ENCODE results near the gene MAGI3. TPM values are rescaled to one million over a fixed set of nuclear protein-coding genes. Genes with fewer than 3 reads are reported as not detected.
A peak's percentile ranks its signal among the peaks of the same experiment; 100 is the strongest.

The MAGI3 gene
- total RNA-seq = 4.1 and 4.4 TPM in 2 replicates

GRCh38 chr1:113389953-113390834 lies at the start of gene MAGI3:
Gene MAGI3, plus strand, starts transcription at chr1:113390515. Its CDS starts 519 bp downstream, at chr1:113391034.
- intact Hi-C loops (cut with micrococcal nuclease) = loop anchor here (2.0 to 10.0 kb wide), 7 partner anchors 25 to 1195 kb away; partner anchors contain the start of genes BCAS2, CTTNBP2NL and PPM1J
- Mint-ChIP-seq H3K4me1 (ENCODE audit: low read depth) (peaks cover 26% of the 10 kb centered on the region), H3K27ac (peak within 1 kb of the TSS; percentile 80), H3K9me3 (peaks cover 3% of the 10 kb centered on the region), H3K4me3 (ENCODE audit: low read depth) (peak within 1 kb of the TSS; percentile 88), H3K36me3 (ENCODE audit: low read depth) (no peaks in the 10 kb centered on the region), H3K27me3 (ENCODE audit: low read depth) (peaks cover 43% of the 10 kb centered on the region)
- peak; percentile 94 for DNase-seq (ENCODE audit: low spot score)

DNA sequence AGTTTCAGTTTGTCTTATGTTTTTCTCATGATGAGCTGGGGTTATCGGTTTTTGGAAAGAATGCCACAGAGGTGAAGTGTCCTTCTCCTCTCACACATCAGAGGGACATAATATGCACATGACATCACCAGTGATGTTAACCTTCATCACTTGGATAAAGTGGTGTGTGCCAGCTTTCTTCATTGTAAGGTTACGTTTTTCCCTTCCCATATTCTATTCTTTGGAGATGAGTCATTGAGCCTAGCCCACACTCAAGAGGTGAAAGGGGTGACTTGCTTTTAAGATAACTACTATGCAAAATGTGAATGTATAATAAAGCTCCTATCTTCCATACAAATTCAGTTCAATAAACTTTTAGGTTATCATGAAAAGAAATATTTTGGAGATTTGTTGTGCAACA lies 36.7 kb upstream of the MAGI3 start:
- peaks cover 3% of the 10 kb centered on the region for H3K27me3 Mint-ChIP-seq (ENCODE audit: low read depth)
- no peak overlapping the region for H3K27ac Mint-ChIP-seq
- no peak for DNase-seq (ENCODE audit: low spot score)
- no peak overlapping the region for H3K4me3 Mint-ChIP-seq (ENCODE audit: low read depth)
- H3K9me3 Mint-ChIP-seq = no peaks in the 10 kb centered on the region
- intact Hi-C loops (cut with micrococcal nuclease) = no loop called here
- H3K4me1 Mint-ChIP-seq (ENCODE audit: low read depth) = no peaks in the 10 kb centered on the region
- no peaks in the 10 kb centered on the region for H3K36me3 Mint-ChIP-seq (ENCODE audit: low read depth)

GRCh38 chr1:113363935-113364334 lies 26.4 kb upstream of the MAGI3 start:
- no peaks in the 10 kb centered on the region for H3K9me3 Mint-ChIP-seq
- H3K36me3 Mint-ChIP-seq (ENCODE audit: low read depth) = no peaks in the 10 kb centered on the region
- intact Hi-C loops (cut with micrococcal nuclease) = no loop called here
- H3K4me3 Mint-ChIP-seq (ENCODE audit: low read depth) = no peak overlapping the region
- DNase-seq (ENCODE audit: low spot score) = no peak
- H3K27ac Mint-ChIP-seq = no peak overlapping the region
- H3K4me1 Mint-ChIP-seq (ENCODE audit: low read depth) = no peaks in the 10 kb centered on the region
- peaks cover 2% of the 10 kb centered on the region for H3K27me3 Mint-ChIP-seq (ENCODE audit: low read depth)

DNA sequence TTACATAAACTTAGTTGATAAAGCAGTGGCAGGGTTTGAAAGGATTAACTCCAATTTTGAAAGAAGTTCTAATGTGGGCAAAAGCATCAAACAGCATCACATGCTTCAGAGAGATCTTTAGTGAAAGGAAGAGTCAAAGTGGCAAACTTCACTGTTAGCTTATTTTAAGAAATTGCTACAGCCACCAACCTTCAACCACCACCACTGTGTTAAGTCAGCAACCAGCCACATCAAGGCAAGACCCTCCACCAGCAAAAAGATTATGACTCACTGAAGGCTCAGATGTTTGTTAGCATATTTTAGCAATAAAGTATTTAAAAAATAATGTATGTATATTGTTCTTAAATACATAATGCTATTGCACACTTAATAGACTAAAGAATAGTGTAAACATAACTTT lies 21.3 kb upstream of the MAGI3 start:
- H3K4me1 Mint-ChIP-seq (ENCODE audit: low read depth) = peaks cover 5% of the 10 kb centered on the region
- no peaks in the 10 kb centered on the region for H3K36me3 Mint-ChIP-seq (ENCODE audit: low read depth)
- no peaks in the 10 kb centered on the region for H3K9me3 Mint-ChIP-seq
- no peak overlapping the region for H3K27ac Mint-ChIP-seq
- DNase-seq (ENCODE audit: low spot score) = no peak
- peaks cover 7% of the 10 kb centered on the region for H3K27me3 Mint-ChIP-seq (ENCODE audit: low read depth)
- intact Hi-C loops (cut with micrococcal nuclease) = no loop called here
- H3K4me3 Mint-ChIP-seq (ENCODE audit: low read depth) = no peak overlapping the region

- H3K27me3 Mint-ChIP-seq (ENCODE audit: low read depth) = peaks cover 10% of the 10 kb centered on the region
- H3K9me3 Mint-ChIP-seq = no peaks in the 10 kb centered on the region
- intact Hi-C loops (cut with micrococcal nuclease) = no loop called here
- H3K36me3 Mint-ChIP-seq (ENCODE audit: low read depth) = no peaks in the 10 kb centered on the region
- H3K27ac Mint-ChIP-seq = no peak overlapping the region
- H3K4me3 Mint-ChIP-seq (ENCODE audit: low read depth) = no peak overlapping the region
- peaks cover 5% of the 10 kb centered on the region for H3K4me1 Mint-ChIP-seq (ENCODE audit: low read depth)
- DNase-seq (ENCODE audit: low spot score) = no peak
Measured at GRCh38 chr1:113369699-113370098, 20.6 kb upstream of the MAGI3 start.

DNA sequence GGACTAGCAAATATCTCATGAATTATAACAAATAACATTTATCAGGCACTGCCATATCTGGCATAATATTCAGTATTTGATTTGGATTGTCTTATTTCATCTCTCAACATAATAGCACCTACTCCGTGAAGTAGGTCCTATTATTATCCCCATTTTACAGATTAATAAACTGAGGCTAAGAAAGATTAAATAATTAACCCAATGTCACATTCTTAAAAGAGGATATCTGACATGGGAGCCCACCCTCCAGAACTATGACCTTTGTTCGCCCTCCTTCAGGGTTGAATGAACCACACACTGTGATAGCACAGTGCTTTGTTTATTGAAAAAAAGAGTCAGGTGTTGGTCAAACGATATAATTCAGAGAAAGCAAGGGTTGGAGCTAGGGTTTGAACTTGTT lies 19.4 kb upstream of the MAGI3 start:
- Mint-ChIP-seq H3K4me3 (ENCODE audit: low read depth) (no peak overlapping the region), H3K27ac (no peak overlapping the region), H3K9me3 (no peaks in the 10 kb centered on the region), H3K36me3 (ENCODE audit: low read depth) (no peaks in the 10 kb centered on the region), H3K4me1 (ENCODE audit: low read depth) (peaks cover 5% of the 10 kb centered on the region), H3K27me3 (ENCODE audit: low read depth) (peaks cover 14% of the 10 kb centered on the region)
- intact Hi-C loops (cut with micrococcal nuclease) = no loop called here
- no peak for DNase-seq (ENCODE audit: low spot score)

DNA sequence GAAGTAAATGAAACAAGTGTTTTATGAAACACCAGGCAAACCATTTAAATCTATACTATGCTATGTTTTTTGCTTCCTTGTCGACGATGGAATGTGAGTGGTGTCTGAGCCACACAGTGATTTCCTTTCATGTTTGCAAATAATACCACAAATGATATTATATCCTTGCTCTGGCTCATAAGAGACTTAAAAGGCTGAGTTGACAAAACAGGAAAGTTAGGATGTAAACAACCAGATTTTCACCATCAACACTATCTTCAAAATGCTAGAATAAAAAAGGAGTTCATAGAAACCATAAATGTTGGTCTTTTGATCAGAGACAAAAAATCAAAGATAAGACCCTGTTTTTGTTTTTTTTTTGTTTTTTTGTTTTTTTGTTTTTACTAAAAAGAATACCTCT lies 17.8 kb upstream of the MAGI3 start:
- no peak overlapping the region for H3K4me3 Mint-ChIP-seq (ENCODE audit: low read depth)
- intact Hi-C loops (cut with micrococcal nuclease) = no loop called here
- H3K27me3 Mint-ChIP-seq (ENCODE audit: low read depth) = peaks cover 19% of the 10 kb centered on the region
- H3K9me3 Mint-ChIP-seq = no peaks in the 10 kb centered on the region
- peaks cover 5% of the 10 kb centered on the region for H3K4me1 Mint-ChIP-seq (ENCODE audit: low read depth)
- no peak for DNase-seq (ENCODE audit: low spot score)
- no peaks in the 10 kb centered on the region for H3K36me3 Mint-ChIP-seq (ENCODE audit: low read depth)
- H3K27ac Mint-ChIP-seq = no peak overlapping the region

GRCh38 chr1:113373644-113374043 lies 16.7 kb upstream of the MAGI3 start:
- intact Hi-C loops (cut with micrococcal nuclease) = no loop called here
- H3K9me3 Mint-ChIP-seq = no peaks in the 10 kb centered on the region
- H3K36me3 Mint-ChIP-seq (ENCODE audit: low read depth) = no peaks in the 10 kb centered on the region
- no peak overlapping the region for H3K27ac Mint-ChIP-seq
- H3K4me1 Mint-ChIP-seq (ENCODE audit: low read depth) = peaks cover 5% of the 10 kb centered on the region
- H3K4me3 Mint-ChIP-seq (ENCODE audit: low read depth) = no peak overlapping the region
- H3K27me3 Mint-ChIP-seq (ENCODE audit: low read depth) = peaks cover 19% of the 10 kb centered on the region
- DNase-seq (ENCODE audit: low spot score) = no peak

- Mint-ChIP-seq H3K4me3 (ENCODE audit: low read depth) (no peak overlapping the region), H3K27me3 (ENCODE audit: low read depth) (peaks cover 19% of the 10 kb centered on the region), H3K27ac (no peak overlapping the region), H3K4me1 (ENCODE audit: low read depth) (no peaks in the 10 kb centered on the region), H3K9me3 (no peaks in the 10 kb centered on the region), H3K36me3 (ENCODE audit: low read depth) (no peaks in the 10 kb centered on the region)
- intact Hi-C loops (cut with micrococcal nuclease) = no loop called here
- no peak for DNase-seq (ENCODE audit: low spot score)
Measured at GRCh38 chr1:113375878-113376277, 14.4 kb upstream of the MAGI3 start.

- no peaks in the 10 kb centered on the region for H3K9me3 Mint-ChIP-seq
- H3K36me3 Mint-ChIP-seq (ENCODE audit: low read depth) = no peaks in the 10 kb centered on the region
- no peak overlapping the region for H3K27ac Mint-ChIP-seq
- peaks cover 15% of the 10 kb centered on the region for H3K27me3 Mint-ChIP-seq (ENCODE audit: low read depth)
- no peak overlapping the region for H3K4me3 Mint-ChIP-seq (ENCODE audit: low read depth)
- H3K4me1 Mint-ChIP-seq (ENCODE audit: low read depth) = no peaks in the 10 kb centered on the region
- intact Hi-C loops (cut with micrococcal nuclease) = no loop called here
- no peak for DNase-seq (ENCODE audit: low spot score)
Measured at GRCh38 chr1:113380075-113380474, 10.2 kb upstream of the MAGI3 start.

DNA sequence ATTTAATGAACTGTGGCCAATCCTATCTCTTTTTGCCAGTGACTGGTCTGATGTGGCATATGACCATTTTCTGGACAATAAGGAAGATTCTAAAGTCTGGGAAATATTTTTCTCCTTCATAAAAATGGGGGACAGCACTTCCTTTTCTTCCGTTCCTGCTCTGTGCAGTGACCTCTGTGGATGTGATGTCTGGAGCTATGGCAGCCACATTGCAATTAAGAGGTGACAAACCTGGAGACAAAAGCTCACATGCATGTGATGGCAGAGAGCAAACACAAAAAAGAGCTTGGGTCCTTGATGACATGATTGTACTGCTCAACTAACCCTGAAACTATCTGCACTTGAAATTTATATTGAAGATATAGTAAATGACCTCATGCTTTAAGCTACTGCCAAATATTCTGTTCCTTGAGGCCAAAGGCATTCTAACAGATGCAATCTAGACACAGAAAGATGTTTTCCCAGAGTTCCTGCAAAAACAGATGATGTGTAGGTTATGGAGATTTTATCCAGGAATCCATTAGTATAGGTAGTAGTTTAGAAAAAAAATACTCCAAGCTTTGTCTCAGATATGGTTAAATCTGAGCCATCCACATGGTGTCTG lies 2.2 kb upstream of the MAGI3 start:
- intact Hi-C loops (cut with micrococcal nuclease) = no loop called here
- no peak for DNase-seq (ENCODE audit: low spot score)
- H3K36me3 Mint-ChIP-seq (ENCODE audit: low read depth) = no peaks in the 10 kb centered on the region
- H3K4me3 Mint-ChIP-seq (ENCODE audit: low read depth) = no peak overlapping the region
- H3K27me3 Mint-ChIP-seq (ENCODE audit: low read depth) = peaks cover 37% of the 10 kb centered on the region
- H3K4me1 Mint-ChIP-seq (ENCODE audit: low read depth) = peaks cover 26% of the 10 kb centered on the region
- H3K9me3 Mint-ChIP-seq = peaks cover 3% of the 10 kb centered on the region
- no peak overlapping the region for H3K27ac Mint-ChIP-seq

DNA sequence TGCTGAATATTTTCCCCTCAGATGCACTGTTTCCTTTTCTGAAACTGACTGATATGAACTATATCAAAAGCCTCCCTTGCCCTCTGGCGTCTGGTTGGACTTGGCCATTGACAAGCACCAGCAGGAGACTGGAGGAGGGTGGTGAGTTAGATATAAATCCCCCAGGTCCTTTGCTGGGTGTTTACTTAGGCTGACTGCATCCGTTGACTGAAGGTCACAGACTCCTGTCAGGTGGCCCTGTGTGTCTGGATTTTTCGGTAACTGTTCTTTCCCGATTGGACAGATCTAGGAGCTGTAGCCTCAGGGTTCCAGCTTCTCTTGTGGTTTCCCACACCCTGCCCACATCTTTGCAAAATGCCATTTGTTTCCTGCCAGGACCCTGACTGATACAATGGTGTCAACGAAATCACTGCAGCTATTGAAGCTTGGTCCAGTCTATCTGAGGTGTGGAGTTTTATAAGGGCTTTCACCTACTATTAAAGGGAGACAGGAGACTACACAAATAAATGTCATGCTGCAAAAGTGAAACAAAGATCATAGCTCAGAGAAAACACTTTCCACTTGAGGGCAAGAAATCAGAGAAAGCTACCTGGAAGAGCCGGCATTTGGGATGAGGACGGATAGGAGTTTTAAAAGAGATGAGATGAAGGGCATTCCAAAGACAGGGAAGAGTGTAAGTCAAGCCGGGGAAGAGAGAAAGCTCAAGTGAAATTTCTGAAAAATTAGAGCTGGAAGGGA lies 1.5 kb upstream of the MAGI3 start:
- Mint-ChIP-seq H3K27me3 (ENCODE audit: low read depth) (peaks cover 37% of the 10 kb centered on the region), H3K4me1 (ENCODE audit: low read depth) (peaks cover 26% of the 10 kb centered on the region), H3K36me3 (ENCODE audit: low read depth) (no peaks in the 10 kb centered on the region), H3K27ac (no peak overlapping the region), H3K4me3 (ENCODE audit: low read depth) (peak overlapping the region; percentile 88), H3K9me3 (peaks cover 3% of the 10 kb centered on the region)
- intact Hi-C loops (cut with micrococcal nuclease) = no loop called here
- no peak for DNase-seq (ENCODE audit: low spot score)

All from activated T-helper 2 cell treated with anti-CD3 and anti-CD28 coated beads, Interferon-gamma antibody, Interleukin-2, Interleukin-4, amounts not matched to agents 10 μg/mL and 5 μg/mL and 100 μg/mL, durations not matched to agents 14 hours and 24 hours and 36 hours (primary cell).